RWPE1 (cell line): ENCODE measurements around the gene ATP8A2.

ENCODE experiments used
- CTCF ChIA-PET: fragments of 350-600 bp; sonication (Branson Sonifier 250); formaldehyde crosslinking; extraction: SDS; loops from one replicate; lab custom pipeline; 2021; lab: Yijun Ruan, JAX
- POLR2A ChIA-PET: fragments of 400-600 bp; formaldehyde crosslinking; extraction: SDS; loops from one replicate; lab custom pipeline; 2020; ENCODE audit warnings: antibody characterized with exemption; ENCODE audit not compliant: low non-redundant PET; lab: Yijun Ruan, JAX
- DNase-seq: peaks from one replicate; pipeline ENCODE4 v3.0.0; 2012; ENCODE audit warnings: low spot score
- H3K27ac ChIP-seq: fragments of 450-650 bp; 2 replicates; pipeline ENCODE4 v1.5.1; 2017
- CTCF ChIP-seq: fragments of 450-650 bp; conservative IDR thresholded peaks from 2 replicates; pipeline ENCODE4 v1.5.1; 2017; ENCODE audit warnings: low read depth, mild to moderate bottlenecking

Gene ATP8A2

GRCh38 chr13:25915840-25916518 lies 544.2 kb downstream of the ATP8A2 start:
- no peak overlapping the region for H3K27ac ChIP-seq
- CTCF ChIA-PET, result no interaction called here
- no peak for DNase-seq
- POLR2A ChIA-PET, result no interaction called here
- no peak for TF ChIP-seq CTCF

GRCh38 chr13:25920277-25920676 lies 548.5 kb downstream of the ATP8A2 start:
- POLR2A ChIA-PET, result no interaction called here
- no peak for DNase-seq
- no peak for TF ChIP-seq CTCF
- CTCF ChIA-PET, result interaction anchor here (0.8 kb wide), 1 partner anchor 346 kb away, joined by 3 read pairs; no protein-coding TSS in a partner anchor
- no peak overlapping the region for H3K27ac ChIP-seq

GRCh38 chr13:25920931-25921330 lies 549.2 kb downstream of the ATP8A2 start:
- POLR2A ChIA-PET, result no interaction called here
- no peak for TF ChIP-seq CTCF
- no peak overlapping the region for H3K27ac ChIP-seq
- CTCF ChIA-PET, result no interaction called here
- DNase-seq, result no peak

GRCh38 chr13:25922376-25922775 lies 550.6 kb downstream of the ATP8A2 start:
- CTCF ChIA-PET, result no interaction called here
- TF ChIP-seq CTCF, result no peak
- no peak for DNase-seq
- no peak overlapping the region for H3K27ac ChIP-seq
- POLR2A ChIA-PET, result no interaction called here

- CTCF ChIA-PET, result no interaction called here
- no peak for TF ChIP-seq CTCF
- POLR2A ChIA-PET, result no interaction called here
- no peak overlapping the region for H3K27ac ChIP-seq
- DNase-seq, result no peak
Observed at GRCh38 chr13:25923217-25924085, 551.7 kb downstream of the ATP8A2 start.

GRCh38 chr13:25927363-25927762 lies 555.6 kb downstream of the ATP8A2 start:
- ChIA-PET POLR2A (no interaction called here), CTCF (interaction anchor here (0.6 kb wide), 1 partner anchor 298 kb away, joined by 3 read pairs; no protein-coding TSS in a partner anchor)
- no peak overlapping the region for H3K27ac ChIP-seq
- TF ChIP-seq CTCF, result no peak
- DNase-seq, result no peak
